Measurements from ENCODE around the gene ANK3.

The ANK3 gene

GRCh38 chr10:60410970-60411369, 21.3 kb upstream of the ANK3 start:
- Mint-ChIP-seq H3K4me1 (peaks cover 4% of the 10 kb centered on the region), H3K9me3 (no peaks in the 10 kb centered on the region), H3K27ac (no peak overlapping the region), H3K27me3 (ENCODE audit: low read depth) (peaks cover 7% of the 10 kb centered on the region), H3K36me3 (ENCODE audit: low read depth) (no peaks in the 10 kb centered on the region), H3K4me3 (no peak overlapping the region)
- TF ChIP-seq, protein P1, sequence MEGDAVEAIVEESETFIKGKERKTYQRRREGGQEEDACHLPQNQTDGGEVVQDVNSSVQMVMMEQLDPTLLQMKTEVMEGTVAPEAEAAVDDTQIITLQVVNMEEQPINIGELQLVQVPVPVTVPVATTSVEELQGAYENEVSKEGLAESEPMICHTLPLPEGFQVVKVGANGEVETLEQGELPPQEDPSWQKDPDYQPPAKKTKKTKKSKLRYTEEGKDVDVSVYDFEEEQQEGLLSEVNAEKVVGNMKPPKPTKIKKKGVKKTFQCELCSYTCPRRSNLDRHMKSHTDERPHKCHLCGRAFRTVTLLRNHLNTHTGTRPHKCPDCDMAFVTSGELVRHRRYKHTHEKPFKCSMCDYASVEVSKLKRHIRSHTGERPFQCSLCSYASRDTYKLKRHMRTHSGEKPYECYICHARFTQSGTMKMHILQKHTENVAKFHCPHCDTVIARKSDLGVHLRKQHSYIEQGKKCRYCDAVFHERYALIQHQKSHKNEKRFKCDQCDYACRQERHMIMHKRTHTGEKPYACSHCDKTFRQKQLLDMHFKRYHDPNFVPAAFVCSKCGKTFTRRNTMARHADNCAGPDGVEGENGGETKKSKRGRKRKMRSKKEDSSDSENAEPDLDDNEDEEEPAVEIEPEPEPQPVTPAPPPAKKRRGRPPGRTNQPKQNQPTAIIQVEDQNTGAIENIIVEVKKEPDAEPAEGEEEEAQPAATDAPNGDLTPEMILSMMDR (IDR thresholded peaks at IDR 0.05; ENCODE audit: unreplicated experiment in 3 of 3) = no peak

DNA sequence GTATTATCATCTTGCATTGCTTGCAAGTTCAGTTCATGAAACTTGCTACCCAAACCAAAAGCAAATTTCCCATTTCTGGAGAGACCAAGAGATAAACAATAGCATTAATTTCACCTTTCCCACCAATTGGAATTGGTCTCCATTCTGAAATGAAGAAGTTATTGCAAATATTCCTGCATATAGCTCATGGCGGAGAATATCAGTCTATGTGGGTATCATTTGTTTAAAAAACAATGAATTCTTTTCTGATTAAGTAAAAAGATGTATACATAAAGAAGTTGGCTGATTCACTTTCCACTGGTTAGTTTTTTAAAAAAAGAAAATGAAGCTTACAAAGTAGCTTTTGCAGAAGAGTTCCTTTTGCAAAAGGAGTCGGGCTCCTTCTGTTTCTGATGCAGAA, 19.5 kb upstream of the ANK3 start:
- Mint-ChIP-seq H3K36me3 (ENCODE audit: low read depth) (no peaks in the 10 kb centered on the region), H3K27me3 (ENCODE audit: low read depth) (peaks cover 7% of the 10 kb centered on the region), H3K27ac (no peak overlapping the region), H3K9me3 (no peaks in the 10 kb centered on the region), H3K4me1 (peaks cover 2% of the 10 kb centered on the region), H3K4me3 (no peak overlapping the region)
- TF ChIP-seq, protein P1 (IDR thresholded peaks at IDR 0.05; ENCODE audit: unreplicated experiment in 3 of 3) = no peak

- no peak overlapping the region for H3K4me3 Mint-ChIP-seq
- peaks cover 3% of the 10 kb centered on the region for H3K27me3 Mint-ChIP-seq (ENCODE audit: low read depth)
- H3K9me3 Mint-ChIP-seq = no peaks in the 10 kb centered on the region
- no peaks in the 10 kb centered on the region for H3K36me3 Mint-ChIP-seq (ENCODE audit: low read depth)
- no peak overlapping the region for H3K27ac Mint-ChIP-seq
- TF ChIP-seq, protein P1 (IDR thresholded peaks at IDR 0.05; ENCODE audit: unreplicated experiment in 3 of 3) = no peak
- no peaks in the 10 kb centered on the region for H3K4me1 Mint-ChIP-seq
Measured at GRCh38 chr10:60406182-60406581, 16.5 kb upstream of the ANK3 start.

- TF ChIP-seq, protein P1 (IDR thresholded peaks at IDR 0.05; ENCODE audit: unreplicated experiment in 3 of 3) = no peak
- H3K4me1 Mint-ChIP-seq = no peaks in the 10 kb centered on the region
- no peaks in the 10 kb centered on the region for H3K36me3 Mint-ChIP-seq (ENCODE audit: low read depth)
- no peaks in the 10 kb centered on the region for H3K9me3 Mint-ChIP-seq
- H3K4me3 Mint-ChIP-seq = no peak overlapping the region
- peaks cover 3% of the 10 kb centered on the region for H3K27me3 Mint-ChIP-seq (ENCODE audit: low read depth)
- H3K27ac Mint-ChIP-seq = no peak overlapping the region
Measured at GRCh38 chr10:60405172-60405571, 15.5 kb upstream of the ANK3 start.

- TF ChIP-seq, protein P1 (IDR thresholded peaks at IDR 0.05; ENCODE audit: unreplicated experiment in 3 of 3) = no peak
- H3K27me3 Mint-ChIP-seq (ENCODE audit: low read depth) = peaks cover 3% of the 10 kb centered on the region
- no peaks in the 10 kb centered on the region for H3K9me3 Mint-ChIP-seq
- peaks cover 6% of the 10 kb centered on the region for H3K4me1 Mint-ChIP-seq
- no peak overlapping the region for H3K27ac Mint-ChIP-seq
- H3K36me3 Mint-ChIP-seq (ENCODE audit: low read depth) = no peaks in the 10 kb centered on the region
- H3K4me3 Mint-ChIP-seq = no peak overlapping the region
Measured at GRCh38 chr10:60403168-60403873, 13.6 kb upstream of the ANK3 start.

GRCh38 chr10:60400366-60400765, 10.7 kb upstream of the ANK3 start:
- Mint-ChIP-seq H3K4me3 (no peak overlapping the region), H3K27me3 (ENCODE audit: low read depth) (peaks cover 3% of the 10 kb centered on the region), H3K9me3 (no peaks in the 10 kb centered on the region), H3K4me1 (peaks cover 17% of the 10 kb centered on the region), H3K27ac (no peak overlapping the region), H3K36me3 (ENCODE audit: low read depth) (no peaks in the 10 kb centered on the region)
- TF ChIP-seq, protein P1 (IDR thresholded peaks at IDR 0.05; ENCODE audit: unreplicated experiment in 3 of 3) = no peak

Measured in nephron (organoid).